HUES48 (cell line): ENCODE measurements around the gene AKAP14.
"Not testable (repeated sequence)": the region's sequence is repeated elsewhere in the genome, so short reads cannot be mapped to it uniquely, and the experiment has no call there.

ENCODE experiments used
- H3K27ac ChIP-seq: one replicate; pipeline ENCODE4 v1.7.0; 2013; ENCODE audit warnings: low read depth, low read length, inconsistent platforms
- H3K27me3 ChIP-seq: 2 replicates; pipeline ENCODE4 v1.6.1; 2013; ENCODE audit warnings: mild to moderate bottlenecking, low read length; ENCODE audit not compliant: control insufficient read depth, insufficient read depth
- H3K36me3 ChIP-seq: 2 replicates; pipeline ENCODE4 v1.6.1; 2013; ENCODE audit warnings: low read length; ENCODE audit not compliant: control insufficient read depth, insufficient read depth
- H3K4me1 ChIP-seq: 2 replicates; pipeline ENCODE4 v1.6.1; 2013; ENCODE audit warnings: mild to moderate bottlenecking, low read length; ENCODE audit not compliant: control insufficient read depth, insufficient read depth
- H3K4me3 ChIP-seq: 2 replicates; pipeline ENCODE4 v1.5.1; 2013; ENCODE audit warnings: mild to moderate bottlenecking, low read depth, low read length
- H3K9ac ChIP-seq: 2 replicates; pipeline ENCODE4 v1.6.1; 2013; ENCODE audit warnings: mild to moderate bottlenecking, low read depth, low read length, moderate library complexity
- H3K9me3 ChIP-seq: 2 replicates; pipeline ENCODE4 v1.6.1; 2013; ENCODE audit warnings: low read length; ENCODE audit not compliant: control insufficient read depth, insufficient read depth

AKAP14 gene

GRCh38 chrX:119966837-119967236, 71.1 kb downstream of the AKAP14 start:
- H3K27me3 ChIP-seq, H3K4me3 ChIP-seq, H3K4me1 ChIP-seq, H3K9ac ChIP-seq, H3K27ac ChIP-seq, H3K9me3 ChIP-seq, H3K36me3 ChIP-seq: not testable (repeated sequence)
